T-helper 2 cell (primary cell): ENCODE data around the gene TIAM2.

Source experiments
- DNase-seq, 5 experiments: peaks; one replicate each; pipeline versions ENCODE4 v3.0.0 to v3.0.0-alpha.2; 2012 to 2022

TIAM2 gene

DNA sequence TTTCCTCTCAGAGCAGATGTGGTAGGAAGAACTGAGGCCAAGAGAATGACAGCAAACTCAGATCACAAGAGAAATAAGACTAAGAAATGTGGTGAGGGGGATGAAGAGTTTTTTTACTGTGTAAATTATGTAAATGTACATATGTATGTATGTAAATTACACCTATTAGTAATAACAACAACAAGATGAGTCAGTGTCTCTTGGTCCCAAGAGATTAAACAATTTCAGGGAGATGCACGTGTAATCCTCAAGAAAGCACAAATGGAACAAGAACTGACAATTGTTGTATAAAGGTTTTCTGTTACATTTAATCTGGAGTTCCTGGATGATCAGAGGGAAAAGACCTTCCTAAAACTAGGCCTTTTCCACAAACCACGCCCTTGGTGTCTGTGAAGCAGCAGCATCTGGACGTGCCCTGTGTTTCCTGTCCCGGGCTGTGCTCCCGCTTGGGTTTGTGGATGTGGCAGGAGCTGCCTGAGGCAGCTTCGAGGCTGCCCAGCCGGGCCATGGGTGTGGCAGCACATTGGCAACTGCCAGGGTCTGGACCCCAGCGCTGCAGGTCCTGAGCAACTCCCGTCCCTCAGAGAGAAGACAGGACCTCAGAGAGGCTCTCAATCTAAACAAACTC lies 269.7 kb downstream of the TIAM2 start:
- no peak for DNase-seq

DNA sequence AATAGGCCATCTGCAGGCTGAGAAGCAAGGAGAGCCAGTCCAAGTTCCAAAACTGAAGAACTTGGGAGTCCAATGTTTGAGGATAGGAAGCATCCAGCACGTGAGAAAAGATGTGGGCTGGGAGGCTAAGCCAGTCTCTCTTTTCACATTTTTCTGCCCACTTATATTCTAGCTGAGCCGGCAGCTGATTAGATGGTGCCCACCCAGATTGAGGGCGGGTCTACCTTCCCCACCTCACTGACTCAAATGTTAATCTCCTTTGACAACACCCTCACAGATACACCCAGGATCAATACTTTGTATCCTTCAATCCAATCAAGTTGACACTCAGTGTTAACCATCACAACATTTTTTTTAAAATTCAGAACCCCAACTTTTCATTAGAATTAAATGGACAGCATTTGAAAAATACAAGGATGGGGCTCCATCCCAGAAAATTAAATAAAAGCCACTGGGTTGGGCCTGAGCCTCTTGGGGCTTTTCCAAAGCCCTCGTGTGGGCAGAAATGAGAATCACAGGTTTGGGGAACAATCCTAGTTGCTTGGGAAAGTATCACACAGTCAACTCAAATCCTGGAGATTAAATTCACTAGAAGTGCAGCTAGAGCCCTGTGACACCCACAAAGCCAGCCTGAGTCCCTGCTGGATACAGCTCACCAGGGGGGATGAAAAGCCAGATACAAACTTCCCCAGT lies 270.9 kb downstream of the TIAM2 start:
- no peak for DNase-seq

DNA sequence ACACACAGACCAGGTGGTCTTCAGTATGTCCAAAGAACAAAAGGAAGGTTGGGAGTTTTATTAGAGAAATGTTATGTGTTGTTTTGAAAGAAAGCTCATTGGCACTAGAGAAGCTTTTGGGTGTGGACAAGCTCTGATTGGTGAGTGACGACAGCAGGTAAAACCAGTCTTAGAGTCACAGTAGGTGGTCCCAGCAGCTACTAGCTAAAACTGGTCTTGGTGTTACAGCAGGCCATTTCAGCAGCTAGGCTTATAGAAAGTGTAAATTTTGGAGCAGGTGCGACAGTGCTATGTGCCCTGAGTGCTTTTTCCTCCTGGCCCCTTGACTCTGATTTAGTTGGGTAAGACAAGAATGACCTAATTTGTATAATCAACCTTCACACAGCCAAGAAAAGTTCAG lies 272.3 kb downstream of the TIAM2 start:
- no peak for DNase-seq

DNA sequence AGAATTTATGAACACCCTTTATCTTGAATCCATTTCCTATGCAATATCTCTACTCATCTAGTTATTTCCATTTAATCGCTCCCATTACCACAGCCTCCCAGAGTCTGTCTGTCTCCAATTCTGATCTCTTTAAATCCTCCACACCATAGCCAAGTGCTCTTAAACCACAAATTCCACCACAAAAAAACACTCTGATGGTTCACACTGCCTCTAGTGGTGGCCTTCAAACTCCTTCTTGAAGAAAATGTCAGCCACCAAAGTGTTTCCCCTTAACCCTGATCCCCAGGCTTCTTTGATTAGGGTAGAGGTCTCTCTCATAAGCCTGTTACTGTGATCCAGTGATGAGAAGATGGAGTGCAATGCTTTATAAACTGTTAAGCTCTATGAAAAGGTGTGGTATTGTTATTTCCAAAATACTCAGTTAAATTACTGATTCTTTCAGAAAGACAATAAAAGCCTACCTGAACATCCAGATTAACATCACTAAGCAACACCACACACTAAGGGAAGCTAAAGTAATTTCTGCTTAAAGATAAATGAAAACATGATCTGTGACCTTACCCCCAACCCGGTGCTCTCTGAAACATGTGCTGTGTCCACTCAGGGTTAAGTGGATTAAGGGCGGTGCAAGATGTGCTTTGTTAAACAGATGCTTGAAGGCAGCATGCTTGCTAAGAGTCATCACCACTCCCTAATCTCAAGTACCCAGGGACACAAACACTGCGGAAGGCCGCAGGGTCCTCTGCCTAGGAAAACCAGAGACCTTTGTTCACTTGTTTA lies 273.2 kb downstream of the TIAM2 start:
- DNase-seq, result peak in 2 of 5 experiments; percentile 2 to 61

DNA sequence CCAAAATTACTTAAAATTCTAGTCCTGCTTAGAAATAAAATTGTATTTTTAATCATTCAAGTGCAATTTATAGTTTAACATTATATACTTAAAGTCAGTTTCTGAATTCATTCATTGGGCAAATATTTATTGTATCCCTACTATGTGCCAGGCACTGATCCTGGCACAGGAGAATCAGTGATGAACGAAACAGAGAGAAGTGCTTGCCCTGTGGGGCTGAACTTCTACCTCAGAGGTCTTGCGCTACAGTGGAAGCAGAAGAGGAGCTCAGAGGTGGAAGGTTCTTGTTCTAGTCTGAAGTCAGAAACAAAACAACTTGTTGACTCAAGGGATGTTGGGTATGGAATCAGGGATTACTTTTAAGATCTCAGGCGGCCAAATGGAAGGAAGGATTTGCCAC lies 274.6 kb downstream of the TIAM2 start:
- DNase-seq, result no peak

DNA sequence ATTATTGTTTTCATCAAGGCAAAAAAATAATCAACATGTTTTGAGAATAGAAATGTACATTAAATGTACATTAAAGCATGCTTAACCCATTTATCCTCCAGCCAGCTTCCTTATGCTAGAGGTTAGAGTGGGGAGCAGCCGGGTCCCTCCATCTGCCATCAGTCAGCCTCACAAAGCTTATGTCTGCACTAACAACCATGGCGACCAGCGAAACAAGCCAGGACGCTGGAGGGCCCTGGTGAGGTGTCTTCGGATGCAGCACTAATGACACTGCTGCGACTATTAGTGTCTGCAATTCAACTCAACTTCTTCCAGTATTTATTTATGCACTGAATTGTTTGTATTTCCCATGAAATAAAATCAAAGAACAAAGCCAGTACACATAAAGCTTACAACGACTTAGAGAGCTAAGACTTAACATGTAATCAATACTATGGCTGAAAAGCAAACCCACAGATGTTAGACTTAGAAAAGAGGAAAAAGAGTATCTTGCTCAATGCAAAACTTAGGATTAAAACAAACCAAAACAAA lies 275.5 kb downstream of the TIAM2 start:
- DNase-seq, result no peak

DNA sequence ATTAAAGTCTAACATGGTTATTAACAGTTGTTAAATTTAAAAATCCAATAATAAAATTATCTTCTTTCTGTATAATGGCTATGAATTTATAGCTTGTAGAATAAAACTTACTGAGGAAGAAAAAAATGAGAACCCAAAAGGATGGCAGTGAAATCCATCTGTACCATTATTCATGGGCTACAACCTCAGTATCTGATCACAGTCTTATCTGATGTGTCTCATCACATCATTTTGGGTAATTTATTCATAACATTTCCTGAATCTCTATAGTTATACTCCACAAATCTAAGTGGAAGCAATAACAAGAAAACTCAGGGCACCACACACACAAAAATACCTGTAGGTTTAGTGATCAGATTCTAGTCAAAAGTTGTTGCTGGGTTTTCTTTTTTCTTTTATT lies 276.0 kb downstream of the TIAM2 start:
- no peak for DNase-seq

DNA sequence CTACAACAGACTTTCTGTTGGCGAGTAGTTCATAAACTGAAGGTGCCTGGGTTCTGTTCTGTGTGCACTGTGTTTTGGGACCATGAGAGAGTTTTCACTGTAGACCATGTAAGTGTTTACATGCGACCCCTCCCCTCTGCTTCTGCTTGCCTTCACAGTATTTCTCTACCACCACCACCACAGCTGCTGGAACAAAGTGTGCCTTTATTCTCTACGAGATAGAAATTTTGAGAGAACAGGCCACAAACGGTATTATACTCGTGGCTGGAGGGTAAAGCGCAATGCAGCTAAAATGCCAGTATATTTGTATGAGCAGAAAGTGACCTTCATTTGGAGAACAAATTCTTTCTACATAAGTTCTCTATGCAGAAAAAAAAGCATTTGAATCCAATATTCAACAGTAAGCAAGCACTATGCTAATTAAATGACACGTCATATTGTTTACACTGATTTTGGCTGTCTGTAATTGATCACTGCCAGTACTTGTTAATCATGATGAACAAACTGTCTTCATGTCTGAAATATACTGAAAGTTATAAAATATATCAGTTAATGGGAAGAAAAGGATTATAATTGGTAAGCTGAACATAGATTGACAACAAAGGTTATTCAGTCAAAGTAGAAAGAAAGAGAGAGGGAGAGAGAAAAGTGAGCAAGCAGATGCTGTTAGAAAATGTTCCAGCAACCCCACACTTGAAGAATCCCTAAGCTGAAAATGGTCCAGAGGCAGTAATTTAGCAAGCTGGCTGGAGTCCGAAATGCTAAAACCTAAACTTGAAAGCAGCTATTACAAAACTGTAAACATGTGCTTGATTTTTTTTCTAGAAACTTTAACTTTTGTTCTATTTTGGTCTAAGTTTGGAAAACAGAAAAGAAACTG lies 277.5 kb downstream of the TIAM2 start:
- DNase-seq, result no peak

DNA sequence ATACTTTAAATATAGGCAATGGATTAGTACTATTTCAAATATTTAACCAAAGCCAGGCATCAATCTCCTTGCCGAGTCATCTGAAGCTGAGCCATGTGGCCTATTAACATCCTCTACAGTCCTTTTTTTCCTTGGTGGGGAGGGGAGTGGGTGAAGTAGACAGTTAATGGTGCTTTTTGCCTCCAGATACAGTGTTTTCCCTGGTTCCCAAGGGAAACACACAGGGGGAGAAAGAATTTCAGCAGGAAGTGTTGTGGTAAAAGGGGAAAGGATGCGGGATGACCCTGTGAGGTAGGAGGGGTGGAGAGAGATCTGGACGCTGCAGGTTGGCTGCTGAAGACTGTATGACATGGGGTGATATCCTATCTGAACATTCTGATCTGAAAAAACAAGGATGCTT lies 278.3 kb downstream of the TIAM2 start:
- no peak for DNase-seq

DNA sequence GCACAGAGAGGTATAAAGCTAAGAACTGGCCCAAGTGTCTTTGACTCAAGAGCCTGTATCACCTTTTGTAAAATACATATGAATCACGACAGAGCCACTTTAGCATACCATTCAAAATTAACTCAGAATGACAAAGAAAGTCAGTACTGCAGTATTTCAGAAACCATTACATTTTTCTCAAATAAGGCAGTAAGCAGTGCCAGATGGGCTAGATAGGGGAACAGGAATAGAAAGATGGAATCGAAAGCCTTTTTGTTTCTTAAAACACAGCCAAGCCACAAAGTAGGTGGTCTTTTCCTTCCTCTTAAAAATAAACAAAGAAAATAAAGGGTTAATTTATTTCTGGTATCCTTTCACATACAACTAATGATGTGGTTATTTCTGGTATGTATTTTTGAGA lies 279.0 kb downstream of the TIAM2 start:
- no peak for DNase-seq

DNA sequence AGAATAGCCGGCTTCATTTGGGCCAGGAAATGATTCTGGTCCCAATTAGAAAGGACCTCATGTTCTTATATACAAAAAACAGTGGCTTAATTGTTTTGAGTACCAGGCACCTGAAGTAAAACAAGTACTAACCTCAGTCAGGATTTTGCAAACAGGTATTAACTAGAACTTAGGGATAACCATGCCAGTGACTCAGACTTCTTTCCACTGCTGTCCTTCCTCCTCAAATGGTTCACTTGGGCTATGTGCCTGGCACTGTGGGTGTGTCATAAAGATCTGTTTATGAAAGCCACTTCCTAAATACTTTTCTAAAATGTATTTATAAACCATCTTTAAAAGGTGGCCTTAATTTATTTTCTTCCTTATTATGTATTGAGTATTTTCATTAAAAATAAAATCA lies 279.4 kb downstream of the TIAM2 start:
- DNase-seq, result no peak

DNA sequence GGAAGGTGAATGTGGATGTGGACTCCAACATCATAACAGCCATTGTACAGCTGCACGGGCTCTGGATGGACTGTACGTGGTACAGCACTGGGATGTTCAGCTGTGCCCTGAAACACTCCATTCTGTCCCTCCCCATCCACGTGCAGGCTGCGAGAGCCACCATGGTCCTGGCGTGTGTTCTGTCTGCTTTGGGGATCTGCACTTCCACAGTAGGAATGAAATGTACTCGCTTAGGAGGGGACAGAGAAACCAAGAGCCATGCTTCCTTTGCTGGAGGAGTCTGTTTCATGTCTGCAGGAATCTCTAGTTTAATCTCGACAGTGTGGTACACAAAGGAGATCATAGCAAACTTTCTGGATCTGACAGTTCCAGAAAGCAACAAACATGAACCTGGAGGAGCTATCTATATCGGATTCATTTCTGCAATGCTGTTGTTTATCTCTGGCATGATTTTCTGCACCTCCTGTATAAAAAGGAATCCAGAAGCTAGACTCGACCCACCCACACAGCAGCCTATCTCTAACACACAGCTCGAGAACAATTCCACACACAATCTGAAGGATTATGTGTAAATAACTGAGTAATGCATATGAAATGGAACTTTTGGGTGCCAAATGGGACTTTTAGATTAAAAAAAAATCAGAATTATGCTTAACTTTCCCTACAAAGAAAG lies 280.8 kb downstream of the TIAM2 start:
- no peak for DNase-seq

DNA sequence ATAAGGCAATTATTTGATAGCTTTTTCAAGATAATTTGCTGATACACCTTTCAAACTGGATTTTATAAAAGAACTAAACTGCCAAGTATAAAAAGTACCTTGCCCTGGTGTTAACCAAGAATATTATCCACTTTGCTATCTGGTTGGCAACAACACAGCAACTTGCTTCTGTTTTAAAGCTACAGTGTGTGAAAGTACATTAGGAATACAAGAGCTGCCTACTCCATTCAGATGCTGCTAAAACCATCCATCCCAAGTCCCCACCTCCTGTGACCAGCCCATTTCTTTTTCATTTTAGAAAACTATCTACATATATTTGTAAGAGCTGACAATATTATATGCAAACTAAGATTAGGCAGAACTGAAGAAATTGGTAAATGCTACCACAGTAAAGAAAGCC lies 281.5 kb downstream of the TIAM2 start:
- no peak for DNase-seq

DNA sequence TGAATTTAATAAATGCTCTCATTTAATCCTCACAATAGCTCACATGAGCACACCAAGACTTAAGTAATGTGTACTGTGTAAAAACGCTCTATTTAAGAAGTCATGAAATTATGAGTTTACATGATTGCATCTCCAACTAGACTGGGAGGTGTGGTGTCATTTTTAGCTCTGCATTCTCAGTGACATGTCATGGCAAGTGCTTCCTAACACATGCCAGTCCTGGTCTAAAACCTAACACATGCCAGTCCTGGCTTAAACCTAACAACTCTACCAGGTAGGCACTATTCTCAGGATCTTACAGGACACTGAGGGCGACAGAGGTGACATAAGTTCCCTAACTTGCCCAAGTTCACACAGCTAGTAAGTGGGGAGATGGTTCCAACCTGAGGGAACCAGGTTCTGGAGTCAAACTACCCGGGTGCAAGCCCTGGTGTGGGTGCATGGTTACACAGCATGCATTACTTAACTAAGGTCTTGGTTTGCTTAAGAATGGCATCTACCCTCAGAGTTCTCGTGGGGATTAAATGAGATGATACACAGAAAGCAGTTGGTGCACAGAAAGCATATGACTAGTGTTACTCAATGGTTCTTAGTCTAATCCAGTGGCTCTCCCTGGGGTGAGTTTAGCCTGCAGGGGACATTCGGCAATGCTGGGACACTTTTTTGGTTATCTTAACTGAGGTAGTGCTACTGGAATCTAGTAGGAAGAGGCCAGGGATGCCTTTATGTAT lies 283.4 kb downstream of the TIAM2 start:
- no peak for DNase-seq

DNA sequence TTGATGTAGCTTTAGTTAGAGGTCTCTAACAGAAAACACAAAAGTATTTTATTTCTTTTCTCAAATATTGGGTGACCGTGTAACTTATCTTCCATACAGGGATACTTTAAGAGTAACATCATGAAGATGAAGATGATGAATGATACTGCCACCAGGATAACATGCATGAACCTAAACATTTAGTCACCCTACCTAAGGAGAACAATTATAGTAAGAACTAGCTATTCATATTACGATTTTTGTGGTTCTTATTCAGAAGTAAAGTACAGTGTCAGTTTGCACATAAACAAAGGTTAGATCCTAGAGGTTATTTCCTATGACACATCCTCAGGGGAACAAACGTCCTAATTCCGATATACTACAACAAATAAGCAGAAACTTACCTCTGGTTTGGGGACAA lies 289.7 kb downstream of the TIAM2 start:
- peak in 1 of 5 experiments; percentile 7 for DNase-seq

DNA sequence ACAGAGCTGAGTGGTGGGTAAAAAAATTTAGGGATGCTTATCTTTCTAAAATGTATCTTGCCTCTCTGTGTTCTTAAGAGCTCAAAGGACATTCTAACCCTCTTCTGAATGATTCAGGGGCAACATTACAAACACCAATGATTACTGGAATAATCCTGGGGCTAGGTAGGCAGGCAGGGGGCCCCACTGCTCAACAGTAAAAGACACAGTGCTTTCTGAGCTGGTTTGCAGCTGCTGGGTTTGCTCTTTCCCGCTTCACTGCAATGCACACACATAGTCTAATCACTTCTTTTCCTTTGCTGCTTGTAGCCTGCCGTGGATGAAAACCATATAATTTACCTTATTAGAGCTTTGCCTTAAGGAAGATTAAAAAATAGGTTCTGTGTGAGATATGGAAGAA lies 292.6 kb downstream of the TIAM2 start:
- no peak for DNase-seq

DNA sequence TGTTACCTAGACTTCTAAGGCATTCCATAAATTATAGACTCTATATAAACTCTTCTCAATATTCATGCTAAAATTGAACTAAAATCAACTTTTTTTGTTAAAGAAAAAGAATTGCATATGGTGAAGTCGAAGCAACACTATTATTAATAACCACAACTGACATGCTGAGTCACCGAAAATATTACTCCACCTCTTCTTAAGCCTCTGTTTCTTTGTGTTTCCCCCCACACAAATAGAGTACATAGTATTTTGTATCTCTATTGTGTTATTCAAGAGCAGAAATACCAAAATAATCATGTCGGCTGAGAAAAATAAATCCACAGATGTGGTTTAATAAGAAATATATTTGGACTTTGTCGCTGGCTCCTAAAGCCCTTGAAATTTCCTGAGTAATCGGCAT lies 295.4 kb downstream of the TIAM2 start:
- DNase-seq, result no peak

DNA sequence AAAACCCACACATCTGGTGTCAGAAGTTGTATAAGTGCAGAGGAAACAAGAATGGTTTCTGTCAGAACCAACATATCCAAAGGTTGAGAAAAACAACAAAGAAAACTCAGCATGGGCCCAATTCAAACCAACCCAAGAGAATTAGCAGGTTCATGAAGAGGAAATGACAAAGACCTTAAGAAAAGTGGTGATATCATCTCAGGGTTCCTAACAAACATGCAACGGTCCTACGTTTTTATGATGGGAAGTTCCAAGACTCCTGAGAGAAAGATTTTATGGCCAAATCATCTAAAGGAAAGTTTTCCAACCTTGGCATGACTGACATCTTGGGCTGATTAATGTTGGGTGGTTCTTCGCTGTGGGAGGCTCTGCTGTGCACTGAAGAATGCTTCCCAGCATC lies 296.2 kb downstream of the TIAM2 start:
- DNase-seq, result no peak

DNA sequence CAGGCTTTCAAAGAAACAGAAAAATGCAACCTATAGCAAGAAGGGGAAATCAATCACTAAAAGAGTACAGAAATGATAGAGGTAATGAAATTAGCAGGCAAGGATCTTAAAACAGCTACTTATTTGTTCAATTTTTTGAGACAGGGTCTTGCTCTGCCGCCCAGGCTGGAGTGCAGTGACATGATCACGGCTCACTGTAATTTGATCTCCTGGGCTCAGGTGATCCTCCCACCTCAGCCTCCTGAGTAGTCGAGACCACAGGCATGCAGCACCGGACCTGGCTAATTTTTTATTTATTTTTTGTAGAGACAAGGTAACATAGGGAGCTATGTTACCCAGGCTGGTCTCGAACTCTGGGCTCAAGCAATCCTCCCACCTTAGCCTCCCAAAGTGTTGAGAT lies 297.6 kb downstream of the TIAM2 start:
- DNase-seq, result no peak

DNA sequence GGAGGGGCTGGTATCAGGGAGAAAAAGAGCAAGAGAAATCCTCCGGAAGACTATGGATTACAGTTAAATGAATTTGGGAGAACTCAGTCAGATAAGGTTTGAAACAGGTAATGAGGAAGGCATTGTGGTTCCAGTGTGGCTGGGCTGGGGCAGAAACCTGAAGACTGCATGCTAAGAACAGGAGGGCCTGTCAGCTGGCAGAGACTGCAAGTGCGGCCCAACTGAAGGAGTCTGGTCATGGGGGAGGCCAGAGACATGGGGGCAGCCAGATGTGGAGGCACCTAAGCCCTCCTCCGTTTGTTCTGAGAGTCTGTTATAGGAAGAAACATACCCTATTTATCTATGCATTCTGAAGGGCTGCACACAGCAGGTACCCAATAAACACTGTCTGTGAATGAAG lies 302.6 kb downstream of the TIAM2 start:
- DNase-seq, result no peak

DNA sequence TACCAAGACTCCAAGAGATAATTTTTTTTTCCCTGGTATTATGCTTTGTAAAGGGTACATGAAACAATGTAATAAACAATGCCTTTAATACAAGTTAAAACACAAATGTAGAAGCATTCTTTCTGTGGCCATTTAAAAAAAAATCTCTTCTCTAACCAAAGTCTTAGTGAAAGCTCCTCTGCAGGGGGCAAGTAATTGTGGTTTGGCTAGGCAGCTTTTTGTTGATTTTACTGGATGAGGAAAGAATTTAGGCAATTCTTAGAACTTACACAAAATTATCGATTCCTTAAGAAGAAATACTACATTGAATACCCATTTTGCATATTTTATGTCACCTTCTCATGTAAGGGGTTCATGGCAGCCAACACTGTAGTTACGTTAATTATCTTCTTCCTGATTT lies 306.8 kb downstream of the TIAM2 start:
- no peak for DNase-seq
